PC-9 (cell line): Measurements from ENCODE around the gene AMER3.

Experiments used
- EZH2 ChIP-seq: fragments of 200-600 bp; sonication (generic); IDR thresholded peaks from 2 replicates; pipeline ENCODE4 v1.8.0; 2017; ENCODE audit warnings: antibody characterized with exemption, low read depth
- TF ChIP-seq, protein P1 (sequence below): fragments of 200-600 bp; sonication (generic); conservative IDR thresholded peaks from 2 replicates; pipeline ENCODE4 v1.6.1; 2017; ENCODE audit warnings: mixed run types, antibody characterized with exemption, mild to moderate bottlenecking, moderate library complexity

- no peak for TF ChIP-seq EZH2
- TF ChIP-seq, protein P1, sequence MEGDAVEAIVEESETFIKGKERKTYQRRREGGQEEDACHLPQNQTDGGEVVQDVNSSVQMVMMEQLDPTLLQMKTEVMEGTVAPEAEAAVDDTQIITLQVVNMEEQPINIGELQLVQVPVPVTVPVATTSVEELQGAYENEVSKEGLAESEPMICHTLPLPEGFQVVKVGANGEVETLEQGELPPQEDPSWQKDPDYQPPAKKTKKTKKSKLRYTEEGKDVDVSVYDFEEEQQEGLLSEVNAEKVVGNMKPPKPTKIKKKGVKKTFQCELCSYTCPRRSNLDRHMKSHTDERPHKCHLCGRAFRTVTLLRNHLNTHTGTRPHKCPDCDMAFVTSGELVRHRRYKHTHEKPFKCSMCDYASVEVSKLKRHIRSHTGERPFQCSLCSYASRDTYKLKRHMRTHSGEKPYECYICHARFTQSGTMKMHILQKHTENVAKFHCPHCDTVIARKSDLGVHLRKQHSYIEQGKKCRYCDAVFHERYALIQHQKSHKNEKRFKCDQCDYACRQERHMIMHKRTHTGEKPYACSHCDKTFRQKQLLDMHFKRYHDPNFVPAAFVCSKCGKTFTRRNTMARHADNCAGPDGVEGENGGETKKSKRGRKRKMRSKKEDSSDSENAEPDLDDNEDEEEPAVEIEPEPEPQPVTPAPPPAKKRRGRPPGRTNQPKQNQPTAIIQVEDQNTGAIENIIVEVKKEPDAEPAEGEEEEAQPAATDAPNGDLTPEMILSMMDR, result no peak
Measured at GRCh38 chr2:130749078-130749477, 6.3 kb upstream of the AMER3 start.
